AG04450 (cell line): ENCODE measurements around the gene SMAD9. TPM values are rescaled to one million over a fixed set of nuclear protein-coding genes. Genes with fewer than 3 reads are reported as not detected.
"Not testable (repeated sequence)": the region's sequence is repeated elsewhere in the genome, so short reads cannot be mapped to it uniquely, and the experiment has no call there.

ENCODE experiments used
- CTCF ChIA-PET: fragments of 300-600, 350-600 bp; formaldehyde crosslinking; extraction: SDS; loops from one replicate; lab custom pipeline; 2022; ENCODE audit warnings: antibody characterized with exemption, inconsistent platforms; lab: Charles Lee
- POLR2A ChIA-PET: fragments of 350-600 bp; formaldehyde crosslinking; extraction: SDS; loops from one replicate; lab custom pipeline; 2021; ENCODE audit warnings: antibody characterized with exemption, inconsistent platforms; lab: Yijun Ruan, JAX
- DNase-seq: peaks from one replicate; pipeline ENCODE4 v3.0.0-alpha.2; 2011; ENCODE audit warnings: low read depth, low spot score
- H3K27ac ChIP-seq: one replicate; pipeline ENCODE4 v1.5.1; 2012; ENCODE audit warnings: low read depth, low read length, control low read depth
- H3K27me3 ChIP-seq: one replicate; pipeline ENCODE4 v1.6.0; 2012; ENCODE audit warnings: low read length; ENCODE audit not compliant: control insufficient read depth, insufficient read depth
- H3K4me3 ChIP-seq: 2 replicates; pipeline ENCODE4 v1.5.1; 2011; ENCODE audit warnings: mild to moderate bottlenecking, low read depth, low read length, control low read depth
- H3K9me3 ChIP-seq: 2 replicates; pipeline ENCODE4 v1.5.1; 2012; ENCODE audit warnings: low read length; ENCODE audit not compliant: control insufficient read depth, insufficient read depth
- CTCF ChIP-seq: IDR thresholded peaks from 2 replicates; pipeline ENCODE4 v1.5.1; 2011; ENCODE audit warnings: low read depth, low read length, control low read depth, inconsistent platforms
- polyA plus RNA-seq: library from polyadenylated mRNA; depleted of rRNA; stranded (reverse); fragments of >200 nt; gene quantifications from 2 replicates; pipeline ENCODE4 v1.2.3, GENCODE V29; 2011

The SMAD9 gene
- polyA plus RNA-seq, 1 experiment, result 5.3 TPM

GRCh38 chr13:36887758-36888521 lies 32.1 kb downstream of the SMAD9 start:
- no peak for DNase-seq
- POLR2A ChIA-PET, result no interaction called here
- H3K27ac ChIP-seq, result no peak overlapping the region
- H3K9me3 ChIP-seq, result no peaks in the 10 kb centered on the region
- CTCF ChIA-PET, result interaction anchor here (3.3 kb wide), 1 partner anchor 30 kb away, joined by 11 read pairs; no protein-coding TSS in a partner anchor
- no peak overlapping the region for H3K4me3 ChIP-seq
- no peaks in the 10 kb centered on the region for H3K27me3 ChIP-seq
- no peak for TF ChIP-seq CTCF

GRCh38 chr13:36885901-36886300 lies 34.1 kb downstream of the SMAD9 start:
- ChIA-PET CTCF (interaction anchor here (1.0 to 1.2 kb wide), 2 partner anchors 27 to 95 kb away, joined by 3 to 4 read pairs; no protein-coding TSS in a partner anchor), POLR2A (no interaction called here)
- no peak for DNase-seq
- Histone ChIP-seq H3K27ac (no peak overlapping the region), H3K27me3 (no peaks in the 10 kb centered on the region), H3K4me3 (no peak overlapping the region), H3K9me3 (no peaks in the 10 kb centered on the region)
- TF ChIP-seq CTCF, result no peak

GRCh38 chr13:36884235-36884634 lies 35.8 kb downstream of the SMAD9 start:
- TF ChIP-seq CTCF, result no peak
- no peak overlapping the region for H3K4me3 ChIP-seq
- ChIA-PET CTCF (no interaction called here), POLR2A (no interaction called here)
- no peaks in the 10 kb centered on the region for H3K9me3 ChIP-seq
- H3K27ac ChIP-seq, result no peak overlapping the region
- H3K27me3 ChIP-seq, result no peaks in the 10 kb centered on the region
- DNase-seq, result no peak

- Histone ChIP-seq H3K27ac (no peak overlapping the region), H3K27me3 (no peaks in the 10 kb centered on the region), H3K4me3 (no peak overlapping the region), H3K9me3 (no peaks in the 10 kb centered on the region)
- POLR2A ChIA-PET, result no interaction called here
- TF ChIP-seq CTCF, result no peak
- CTCF ChIA-PET, result no interaction called here
- no peak for DNase-seq
Measured at GRCh38 chr13:36883824-36884223, 36.2 kb downstream of the SMAD9 start.

- CTCF ChIA-PET, DNase-seq, POLR2A ChIA-PET: not testable (repeated sequence)
Measured at GRCh38 chr13:36883392-36883791, 36.6 kb downstream of the SMAD9 start.

More at GRCh38 chr13:36883392-36883791, 36.6 kb downstream of the SMAD9 start:
- H3K9me3 ChIP-seq, H3K4me3 ChIP-seq, H3K27ac ChIP-seq, H3K27me3 ChIP-seq: not testable (repeated sequence)
